PC-3 (cell line): ENCODE measurements around the gene VPS35L. TPM values are rescaled to one million over a fixed set of nuclear protein-coding genes. Genes with fewer than 3 reads are reported as not detected.

Experiments used
- ATAC-seq: fragments of 200-7000 bp; cut with Tn5 transposase; 2 replicates; pipeline ENCODE4 v1.9.1; 2020; ENCODE audit warnings: mild to moderate bottlenecking, moderate library complexity
- BruUV-seq: library from RNA; stranded (reverse); fragments of 400-500 nt; replicated peaks from 2 replicates; lab custom pipeline; 2021; lab: Mats Ljungman, UMichigan
- CTCF ChIA-PET: fragments of 300-600 bp; sonication (Branson Sonifier 250); formaldehyde crosslinking; loops from one replicate; lab custom pipeline; 2022; ENCODE audit warnings: antibody characterized with exemption; lab: Charles Lee
- POLR2A ChIA-PET: fragments of 300-600 bp; sonication (Branson Sonifier 250); formaldehyde crosslinking; loops from one replicate; lab custom pipeline; 2022; ENCODE audit warnings: antibody characterized with exemption; ENCODE audit not compliant: unreplicated experiment; lab: Charles Lee
- DNase-seq: peaks from one replicate; pipeline ENCODE4 v3.0.0-alpha.2; 2015
- H2AFZ ChIP-seq: fragments of 300-600 bp; sonication (generic); 2 replicates; pipeline ENCODE4 v1.6.0; 2016; ENCODE audit warnings: antibody characterized with exemption, low read length
- H3F3A ChIP-seq: fragments of 300-600 bp; sonication (generic); one replicate; pipeline ENCODE4 v1.6.0; 2017; ENCODE audit warnings: antibody characterized with exemption, low read length, control low read depth, mild to moderate bottlenecking; ENCODE audit not compliant: unreplicated experiment
- H3K27ac ChIP-seq: fragments of 300-600 bp; sonication (generic); 2 replicates; pipeline ENCODE4 v1.5.1; 2016; ENCODE audit warnings: mild to moderate bottlenecking, low read length
- H3K27me3 ChIP-seq: fragments of 300-600 bp; sonication (generic); 2 replicates; pipeline ENCODE4 v1.6.1; 2016; ENCODE audit warnings: low read length, mixed read lengths
- H3K36me3 ChIP-seq: fragments of 300-600 bp; sonication (generic); 2 replicates; pipeline ENCODE4 v1.6.1; 2016; ENCODE audit warnings: low read depth, mixed run types, low read length, mixed read lengths
- H3K4me1 ChIP-seq: fragments of 300-600 bp; sonication (generic); 2 replicates; pipeline ENCODE4 v1.5.1; 2016; ENCODE audit warnings: low read length; ENCODE audit not compliant: insufficient read depth
- H3K4me2 ChIP-seq: fragments of 300-600 bp; sonication (generic); 2 replicates; pipeline ENCODE4 v1.6.0; 2016; ENCODE audit warnings: low read length
- H3K4me3 ChIP-seq: fragments of 300-600 bp; sonication (generic); 2 replicates; pipeline ENCODE4 v1.5.1; 2016; ENCODE audit warnings: mild to moderate bottlenecking, low read length, mixed read lengths
- H3K79me2 ChIP-seq: fragments of 300-600 bp; sonication (generic); 2 replicates; pipeline ENCODE4 v1.6.1; 2017; ENCODE audit warnings: low read length, mixed read lengths
- H3K9ac ChIP-seq: fragments of 300-600 bp; sonication (generic); 2 replicates; pipeline ENCODE4 v1.6.0; 2016; ENCODE audit warnings: mild to moderate bottlenecking, low read length
- H3K9me2 ChIP-seq: fragments of 300-600 bp; sonication (generic); replicated peaks from 2 replicates; pipeline ENCODE4 v1.6.1; 2016; ENCODE audit warnings: mixed run types, low read length, mixed read lengths
- H3K9me3 ChIP-seq: fragments of 300-600 bp; sonication (generic); 2 replicates; pipeline ENCODE4 v1.6.1; 2016; ENCODE audit warnings: low read length, mixed read lengths
- H4K20me1 ChIP-seq: fragments of 300-600 bp; sonication (generic); 2 replicates; pipeline ENCODE4 v1.6.1; 2016; ENCODE audit warnings: low read length, mixed read lengths
- CTCF ChIP-seq: fragments of 300-600 bp; sonication (generic); conservative IDR thresholded peaks from 2 replicates; pipeline ENCODE4 v1.5.1; 2017; ENCODE audit warnings: antibody characterized with exemption, low read depth, mild to moderate bottlenecking, low read length
- EZH2 ChIP-seq: fragments of 300-600 bp; sonication (generic); IDR thresholded peaks from one replicate; pipeline ENCODE4 v1.6.1; 2017; ENCODE audit warnings: antibody characterized with exemption, mild to moderate bottlenecking, low read length; ENCODE audit not compliant: unreplicated experiment
- EZH2phosphoT487 ChIP-seq: fragments of 300-600 bp; sonication (generic); IDR thresholded peaks from 2 replicates; pipeline ENCODE4 v1.6.1; 2018; ENCODE audit warnings: mild to moderate bottlenecking, antibody characterized with exemption, low read length, borderline replicate concordance
- intact Hi-C: fragments of 100-400 bp; cut with micrococcal nuclease; formaldehyde crosslinking; loops from 2 replicates; pipeline ENCODE4 v1.9.0; 2023
- total RNA-seq: library from RNA; depleted of rRNA; stranded (reverse); fragments of >200 nt; gene quantifications from 2 replicates; pipeline ENCODE4 v1.2.3, GENCODE V29; 2014

The VPS35L gene
- total RNA-seq, 1 experiment from 2014 or later: 2.9 TPM

- no TSS peak for BruUV-seq
- Histone ChIP-seq H3K36me3 (peaks cover 27% of the 10 kb centered on the region; the same call in 1 of the 2 replicates), H3K27me3 (no peaks in the 10 kb centered on the region), H3F3A (no peaks in the 10 kb centered on the region), H3K27ac (peak overlapping the region; percentile 32), H3K4me2 (peak overlapping the region; percentile 46; the same call in 1 of the 2 replicates), H3K9me2 (no peaks in the 10 kb centered on the region), H3K9ac (no peak overlapping the region), H3K9me3 (no peaks in the 10 kb centered on the region), H3K4me1 (peaks cover 38% of the 10 kb centered on the region), H3K79me2 (no peaks in the 10 kb centered on the region), H3K4me3 (no peak overlapping the region), H4K20me1 (no peaks in the 10 kb centered on the region), H2AFZ (no peak overlapping the region)
- ATAC-seq (peak; percentile 75), DNase-seq (peak; percentile 48)
- TF ChIP-seq EZH2phosphoT487 (no peak), EZH2 (no peak), CTCF (no peak)
- ChIA-PET CTCF (no interaction called here), POLR2A (no interaction called here)
- intact Hi-C loops: loop anchor here (10.0 kb wide), 1 partner anchor 423 kb away; no protein-coding TSS in a partner anchor
These were observed 47.6 kb upstream of the VPS35L start for GRCh38 chr16:19507867-19508266.

GRCh38 chr16:19512297-19512696 is 43.2 kb upstream of the VPS35L start:
- H3K4me1 ChIP-seq: peaks cover 33% of the 10 kb centered on the region
- H3K79me2 ChIP-seq: peaks cover 22% of the 10 kb centered on the region
- no peaks in the 10 kb centered on the region for H3F3A ChIP-seq
- H3K4me2 ChIP-seq: no peak overlapping the region
- intact Hi-C loops: no loop called here
- ChIA-PET CTCF (no interaction called here), POLR2A (no interaction called here)
- no TSS peak for BruUV-seq
- no peaks in the 10 kb centered on the region for H3K27me3 ChIP-seq
- no peak overlapping the region for H2AFZ ChIP-seq
- TF ChIP-seq CTCF (no peak), EZH2 (no peak)
- no peak overlapping the region for H3K27ac ChIP-seq
- no peaks in the 10 kb centered on the region for H3K9me3 ChIP-seq
- no peak for DNase-seq
- H3K9me2 ChIP-seq: no peaks in the 10 kb centered on the region
- no peak for ATAC-seq
- no peak overlapping the region for H3K4me3 ChIP-seq
- H3K9ac ChIP-seq: no peak overlapping the region
- 0 out of 2 replicates have a peak, but pooled peaks cover 6% of the 10 kb centered on the region for H4K20me1 ChIP-seq
- H3K36me3 ChIP-seq: peaks cover 30% of the 10 kb centered on the region

GRCh38 chr16:19513377-19514053 is 42.0 kb upstream of the VPS35L start:
- no peaks in the 10 kb centered on the region for H3K9me2 ChIP-seq
- no peaks in the 10 kb centered on the region for H3F3A ChIP-seq
- H3K27me3 ChIP-seq: no peaks in the 10 kb centered on the region
- no peak overlapping the region for H3K4me3 ChIP-seq
- TF ChIP-seq CTCF (no peak), EZH2 (no peak), EZH2phosphoT487 (no peak)
- peaks cover 29% of the 10 kb centered on the region for H3K79me2 ChIP-seq
- BruUV-seq: no TSS peak
- ATAC-seq (no peak), DNase-seq (no peak)
- peaks cover 31% of the 10 kb centered on the region for H3K4me1 ChIP-seq
- H3K27ac ChIP-seq: no peak overlapping the region
- H3K36me3 ChIP-seq: peaks cover 29% of the 10 kb centered on the region
- H2AFZ ChIP-seq: no peak overlapping the region
- H3K9me3 ChIP-seq: no peaks in the 10 kb centered on the region
- 0 out of 2 replicates have a peak, but pooled peaks cover 6% of the 10 kb centered on the region for H4K20me1 ChIP-seq
- no peak overlapping the region for H3K9ac ChIP-seq
- intact Hi-C loops: no loop called here
- CTCF ChIA-PET: no interaction called here
- POLR2A ChIA-PET: no interaction called here
- H3K4me2 ChIP-seq: no peak overlapping the region
